HCT116 (cell line): Measurements from ENCODE around the gene PSMA3. TPM values are rescaled to one million over a fixed set of nuclear protein-coding genes. Genes with fewer than 3 reads are reported as not detected.

Experiments
- ATAC-seq: fragments of 200-7000 bp; cut with Tn5 transposase; 2 replicates; pipeline ENCODE4 v1.9.1; 2020; ENCODE audit warnings: mild to moderate bottlenecking, moderate library complexity
- BruUV-seq: library from RNA; stranded (reverse); fragments of 400-500 nt; replicated peaks from 2 replicates; lab custom pipeline; 2021; lab: Mats Ljungman, UMichigan
- CTCF ChIA-PET: fragments of 300-600 bp; sonication (Branson Sonifier 250); formaldehyde crosslinking; loops from one replicate; lab custom pipeline; 2021; ENCODE audit warnings: antibody characterized with exemption; lab: Charles Lee
- POLR2A ChIA-PET: fragments of 300-600, 350-600 bp; sonication (Branson Sonifier 250); formaldehyde crosslinking; loops from one replicate; lab custom pipeline; 2021; ENCODE audit warnings: antibody characterized with exemption; lab: Charles Lee
- RAD21 ChIA-PET, 2 experiments: fragments of 300-600 bp; sonication (Branson Sonifier 250); formaldehyde crosslinking; loops; one replicate each; lab custom pipeline; 2023; ENCODE audit warnings: low total read pairs in 2 of 2; ENCODE audit not compliant: uncharacterized antibody in 2 of 2, unreplicated experiment in 2 of 2, low non-redundant PET in 1 of 2; lab: Charles Lee
- DNase-seq: peaks from one replicate; pipeline ENCODE4 v3.0.0-alpha.2; 2010; ENCODE audit warnings: low read depth, low spot score
- H2AFZ ChIP-seq: fragments of 200-600 bp; shearing (Covaris generic), sonication (generic); 2 replicates; pipeline ENCODE4 v1.6.1; 2017; ENCODE audit warnings: low read depth, mixed run types, mixed read lengths, antibody characterized with exemption, low read length; ENCODE audit not compliant: poor library complexity, severe bottlenecking
- H3K27ac ChIP-seq: 2 replicates; pipeline ENCODE4 v1.5.1; 2012; ENCODE audit warnings: low read depth, low read length
- H3K27me3 ChIP-seq: fragments of 200-600 bp; sonication (generic); 2 replicates; pipeline ENCODE4 v1.6.1; 2016; ENCODE audit warnings: mixed run types, low read length, mixed read lengths; ENCODE audit not compliant: insufficient read depth
- H3K36me3 ChIP-seq, 2 experiments: fragments of 200-500 bp in 1 of 2; fragments of 200-600 bp in 1 of 2; sonication (Bioruptor generic) in 1 of 2; sonication (generic) in 1 of 2; 2 replicates each; pipeline versions ENCODE4 v1.5.1 to v1.6.1; 2014 to 2016; ENCODE audit warnings: low read length in 2 of 2, inconsistent platforms in 1 of 2, mixed read lengths in 1 of 2, mixed run types in 1 of 2; ENCODE audit not compliant: insufficient read depth in 2 of 2, control insufficient read depth in 1 of 2
- H3K4me1 ChIP-seq, 2 experiments: fragments of 200-600 bp in 1 of 2; sonication (generic) in 1 of 2; 2 replicates each; pipeline versions ENCODE4 v1.5.1 to v1.6.1; 2012 to 2017; ENCODE audit warnings: low read length in 2 of 2, inconsistent platforms in 1 of 2, mild to moderate bottlenecking in 1 of 2, mixed read lengths in 1 of 2, mixed run types in 1 of 2, moderate library complexity in 1 of 2; ENCODE audit not compliant: insufficient read depth in 2 of 2, control insufficient read depth in 1 of 2
- H3K4me2 ChIP-seq: fragments of 200-600 bp; sonication (generic); 2 replicates; pipeline ENCODE4 v1.6.1; 2017; ENCODE audit warnings: mixed run types, low read length, mixed read lengths
- H3K4me3 ChIP-seq, 2 experiments: fragments of 200-600 bp in 1 of 2; sonication (generic) in 1 of 2; replicated peaks in 1 of 2; 2 replicates each; pipeline ENCODE4 v1.5.1; 2011 to 2016; ENCODE audit warnings: low read length in 2 of 2, control low read depth in 1 of 2, low read depth in 1 of 2, mild to moderate bottlenecking in 1 of 2, mixed read lengths in 1 of 2, mixed run types in 1 of 2
- H3K79me2 ChIP-seq: fragments of 200-600 bp; sonication (generic); 2 replicates; pipeline ENCODE4 v1.6.1; 2017; ENCODE audit warnings: mild to moderate bottlenecking, mixed run types, low read length, moderate library complexity, mixed read lengths; ENCODE audit not compliant: insufficient read depth
- H3K9ac ChIP-seq: fragments of 200-600 bp; sonication (generic); 2 replicates; pipeline ENCODE4 v1.6.1; 2016; ENCODE audit warnings: low read length, mixed read lengths
- H3K9me2 ChIP-seq: fragments of 200-600 bp; sonication (generic), shearing (Covaris generic); 2 replicates; pipeline ENCODE4 v1.6.1; 2017; ENCODE audit warnings: mixed run types, mild to moderate bottlenecking, moderate library complexity; ENCODE audit not compliant: insufficient read depth
- H3K9me3 ChIP-seq, 2 experiments: fragments of 200-500 bp in 1 of 2; fragments of 200-600 bp in 1 of 2; sonication (Bioruptor generic) in 1 of 2; sonication (generic) in 1 of 2; 2 replicates each; pipeline ENCODE4 v1.6.1; 2014 to 2017; ENCODE audit warnings: low read length in 2 of 2, mixed read lengths in 2 of 2, inconsistent platforms in 1 of 2, low read depth in 1 of 2, mild to moderate bottlenecking in 1 of 2, mixed run types in 1 of 2, moderate library complexity in 1 of 2; ENCODE audit not compliant: control insufficient read depth in 1 of 2, insufficient read depth in 1 of 2
- H4K20me1 ChIP-seq: fragments of 200-600 bp; sonication (generic), shearing (Covaris generic); 2 replicates; pipeline ENCODE4 v1.6.1; 2017; ENCODE audit warnings: mixed run types, mild to moderate bottlenecking, moderate library complexity; ENCODE audit not compliant: insufficient read depth
- EGR1 ChIP-seq: IDR thresholded peaks from 2 replicates; pipeline ENCODE4 v1.6.1; 2012; ENCODE audit warnings: low read depth
- ELF1 ChIP-seq: IDR thresholded peaks from 2 replicates; pipeline ENCODE4 v1.6.1; 2012; ENCODE audit warnings: low read depth, borderline replicate concordance
- EZH2phosphoT487 ChIP-seq: fragments of 200-600 bp; IDR thresholded peaks from 2 replicates; pipeline ENCODE4 v1.6.1; 2018; ENCODE audit warnings: antibody characterized with exemption, borderline replicate concordance
- FOSL1 ChIP-seq: IDR thresholded peaks from 2 replicates; pipeline ENCODE4 v1.6.1; 2012; ENCODE audit warnings: low read depth
- JUND ChIP-seq: IDR thresholded peaks from 2 replicates; pipeline ENCODE4 v1.6.1; 2012
- POLR2A ChIP-seq: IDR thresholded peaks from 2 replicates; pipeline ENCODE4 v1.7.0; 2011; ENCODE audit warnings: borderline replicate concordance; ENCODE audit not compliant: insufficient read depth, insufficient read length; ENCODE audit errors: extremely low read depth
- POLR2AphosphoS5 ChIP-seq: IDR thresholded peaks from 2 replicates; pipeline ENCODE4 v1.6.1; 2011; ENCODE audit warnings: mild to moderate bottlenecking, low read depth, low read length, moderate library complexity
- RAD21 ChIP-seq: IDR thresholded peaks from 2 replicates; pipeline ENCODE4 v1.6.1; 2012; ENCODE audit warnings: low read depth, mild to moderate bottlenecking
- SIN3A ChIP-seq: IDR thresholded peaks from 2 replicates; pipeline ENCODE4 v1.6.1; 2012; ENCODE audit warnings: low read depth
- SRF ChIP-seq: IDR thresholded peaks from 2 replicates; pipeline ENCODE4 v1.6.1; 2012; ENCODE audit warnings: low read depth
- TCF7L2 ChIP-seq: IDR thresholded peaks from 2 replicates; pipeline ENCODE4 v1.7.0; 2011; ENCODE audit warnings: borderline replicate concordance, inconsistent platforms; ENCODE audit not compliant: insufficient read depth, insufficient read length; ENCODE audit errors: extremely low read depth
- YY1 ChIP-seq: IDR thresholded peaks from 2 replicates; pipeline ENCODE4 v1.6.1; 2011; ENCODE audit warnings: low read length, low read depth, moderate library complexity, mild to moderate bottlenecking; ENCODE audit not compliant: insufficient replicate concordance; ENCODE audit errors: extremely low read depth
- ZFX ChIP-seq: fragments of 450-650 bp; IDR thresholded peaks from 2 replicates; pipeline ENCODE4 v1.6.1; 2017
- intact Hi-C: fragments of 100-400 bp; cut with micrococcal nuclease; formaldehyde crosslinking; loops from 2 replicates; pipeline ENCODE4 v1.10.0; 2022
- total RNA-seq: library from RNA; stranded (reverse); gene quantifications from one replicate; pipeline ENCODE4 v1.2.1, GENCODE V29; 2021; ENCODE audit not compliant: unreplicated experiment
- TF ChIP-seq, protein P1 (sequence below): IDR thresholded peaks from 2 replicates; pipeline ENCODE4 v1.6.1; 2012
- TF ChIP-seq, protein P2 (sequence below): IDR thresholded peaks from 2 replicates; pipeline ENCODE4 v1.6.1; 2011; ENCODE audit warnings: mild to moderate bottlenecking, low read length, moderate library complexity; ENCODE audit not compliant: insufficient replicate concordance; ENCODE audit errors: extremely low read depth

The PSMA3 gene
- total RNA-seq, 1 experiment from 2014 or later: 267 TPM

DNA sequence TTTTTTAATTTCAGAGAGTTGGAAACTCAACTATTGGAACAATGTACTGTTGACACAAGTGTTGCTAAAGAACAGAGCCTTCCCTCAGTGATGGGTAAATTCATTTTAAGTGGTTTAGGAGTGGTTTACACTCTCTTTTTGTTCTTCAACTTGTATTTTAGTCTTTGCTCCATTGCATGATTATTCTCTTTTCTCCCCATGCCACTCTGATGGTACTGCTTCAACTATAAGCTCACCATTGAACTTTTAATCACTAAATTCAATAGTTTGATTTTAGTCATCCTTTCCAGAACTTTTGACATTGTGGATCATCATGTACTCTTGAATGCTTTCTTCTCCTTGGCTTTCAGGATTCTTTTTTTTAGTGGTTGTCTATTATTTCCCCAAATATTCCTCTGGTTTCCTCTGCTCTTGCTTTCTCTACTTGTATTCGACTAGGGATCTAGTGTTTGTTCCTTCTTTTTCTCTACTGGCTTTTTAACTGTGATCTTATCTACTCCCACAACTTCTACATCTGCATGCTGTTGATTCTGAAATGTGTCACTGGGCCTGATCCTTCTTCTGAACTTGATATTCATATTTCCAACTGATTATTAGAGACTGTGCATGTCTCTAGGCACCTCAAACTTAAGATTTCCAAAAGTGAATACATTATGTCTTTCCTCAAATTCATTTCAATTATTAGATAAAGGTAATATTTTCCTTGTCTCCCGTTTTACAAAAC is 29.3 kb upstream of the PSMA3 start:
- TF ChIP-seq SRF (no peak), JUND (no peak), POLR2A (no peak), ELF1 (no peak), ZFX (no peak), TCF7L2 (no peak), EGR1 (no peak)
- TF ChIP-seq, protein P1, sequence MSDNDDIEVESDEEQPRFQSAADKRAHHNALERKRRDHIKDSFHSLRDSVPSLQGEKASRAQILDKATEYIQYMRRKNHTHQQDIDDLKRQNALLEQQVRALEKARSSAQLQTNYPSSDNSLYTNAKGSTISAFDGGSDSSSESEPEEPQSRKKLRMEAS: no peak
- no peak overlapping the region for H2AFZ ChIP-seq
- ChIA-PET POLR2A (no interaction called here), RAD21 (no interaction called here), CTCF (no interaction called here)
- no peak overlapping the region for H3K27ac ChIP-seq
- intact Hi-C loops: no loop called here
- H3K27me3 ChIP-seq: no peaks in the 10 kb centered on the region
- H3K4me2 ChIP-seq: no peak overlapping the region
- peaks cover 0 to 4% of the 10 kb centered on the region in 2 experiments; a peak in 2 of 4 replicates for H3K36me3 ChIP-seq
- H3K79me2 ChIP-seq: no peaks in the 10 kb centered on the region
- no peak overlapping the region for H3K4me3 ChIP-seq
- BruUV-seq: no TSS peak
- no peaks in the 10 kb centered on the region for H4K20me1 ChIP-seq
- H3K4me1 ChIP-seq: peaks cover 11 to 12% of the 10 kb centered on the region in 2 experiments; a peak in 3 of 4 replicates
- ATAC-seq (no peak), DNase-seq (no peak)
- H3K9ac ChIP-seq: no peak overlapping the region
- H3K9me3 ChIP-seq: no peaks in the 10 kb centered on the region
- H3K9me2 ChIP-seq: no peaks in the 10 kb centered on the region

DNA sequence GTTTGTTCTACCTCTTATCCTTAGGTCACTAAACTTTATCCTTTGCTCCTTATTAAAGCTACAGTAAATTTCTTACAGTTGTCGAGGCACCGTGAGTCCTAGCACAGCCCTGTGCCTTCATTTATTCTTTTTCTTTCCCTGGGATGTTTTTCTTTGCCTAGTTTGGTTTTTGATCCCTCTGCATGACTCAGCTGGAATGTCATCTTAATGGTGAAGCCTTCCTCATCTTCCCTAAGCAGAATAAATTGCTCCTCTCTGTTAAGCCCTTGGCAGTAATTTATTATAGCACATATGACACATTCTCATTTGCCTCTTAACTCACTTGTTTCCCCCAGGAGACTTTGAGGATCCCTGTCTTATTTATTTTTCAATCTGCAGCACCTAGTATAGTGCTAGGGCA is 28.1 kb upstream of the PSMA3 start:
- peak overlapping the region; percentile 6; the same call in 1 of the 2 replicates for H3K4me2 ChIP-seq
- peak overlapping the region; percentile 45 for H3K27ac ChIP-seq
- TF ChIP-seq ELF1 (no peak), RAD21 (no peak), TCF7L2 (no peak), EZH2phosphoT487 (no peak), ZFX (no peak), SIN3A (no peak), POLR2AphosphoS5 (no peak), POLR2A (no peak), YY1 (no peak), FOSL1 (no peak)
- TF ChIP-seq, protein P2, sequence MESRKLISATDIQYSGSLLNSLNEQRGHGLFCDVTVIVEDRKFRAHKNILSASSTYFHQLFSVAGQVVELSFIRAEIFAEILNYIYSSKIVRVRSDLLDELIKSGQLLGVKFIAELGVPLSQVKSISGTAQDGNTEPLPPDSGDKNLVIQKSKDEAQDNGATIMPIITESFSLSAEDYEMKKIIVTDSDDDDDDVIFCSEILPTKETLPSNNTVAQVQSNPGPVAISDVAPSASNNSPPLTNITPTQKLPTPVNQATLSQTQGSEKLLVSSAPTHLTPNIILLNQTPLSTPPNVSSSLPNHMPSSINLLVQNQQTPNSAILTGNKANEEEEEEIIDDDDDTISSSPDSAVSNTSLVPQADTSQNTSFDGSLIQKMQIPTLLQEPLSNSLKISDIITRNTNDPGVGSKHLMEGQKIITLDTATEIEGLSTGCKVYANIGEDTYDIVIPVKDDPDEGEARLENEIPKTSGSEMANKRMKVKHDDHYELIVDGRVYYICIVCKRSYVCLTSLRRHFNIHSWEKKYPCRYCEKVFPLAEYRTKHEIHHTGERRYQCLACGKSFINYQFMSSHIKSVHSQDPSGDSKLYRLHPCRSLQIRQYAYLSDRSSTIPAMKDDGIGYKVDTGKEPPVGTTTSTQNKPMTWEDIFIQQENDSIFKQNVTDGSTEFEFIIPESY: no peak

More for the DNA sequence above, 28.1 kb upstream of the PSMA3 start:
- Histone ChIP-seq H3K4me1 (peaks cover 11 to 12% of the 10 kb centered on the region in 2 experiments; a peak in 3 of 4 replicates), H3K27me3 (no peaks in the 10 kb centered on the region), H3K9me2 (no peaks in the 10 kb centered on the region), H3K9me3 (no peaks in the 10 kb centered on the region), H4K20me1 (no peaks in the 10 kb centered on the region), H3K9ac (no peak overlapping the region), H3K79me2 (no peaks in the 10 kb centered on the region), H3K36me3 (peaks cover 0 to 4% of the 10 kb centered on the region in 2 experiments; a peak in 2 of 4 replicates), H2AFZ (no peak overlapping the region), H3K4me3 (no peak overlapping the region)
- POLR2A ChIA-PET: no interaction called here
- intact Hi-C loops: no loop called here
- RAD21 ChIA-PET: interaction anchor here in 1 of 2 experiments (0.6 kb wide), 1 partner anchor 147 kb away, joined by 3 read pairs; no protein-coding TSS in a partner anchor
- DNase-seq: no peak
- peak; percentile 49; the same call in 1 of the 2 replicates for ATAC-seq
- BruUV-seq: no TSS peak
- CTCF ChIA-PET: no interaction called here
